HL-60 (cell line): ENCODE data around the gene TENM4.

Experiments used
- DNase-seq, 2 experiments: peaks; one replicate each; pipeline ENCODE4 v3.0.0-alpha.2; 2010 to 2020; ENCODE audit warnings: low read depth in 1 of 2, low spot score in 1 of 2
- H3K27ac ChIP-seq: fragments of 250-450 bp; sonication (Bioruptor Pico); replicated peaks from 2 replicates; pipeline ENCODE4 v1.5.1; 2020; ENCODE audit warnings: mild to moderate bottlenecking, moderate library complexity
- H3K27me3 ChIP-seq: fragments of 250-450 bp; sonication (Bioruptor Pico); 2 replicates; pipeline ENCODE4 v1.5.1; 2021; ENCODE audit warnings: mild to moderate bottlenecking, moderate library complexity; ENCODE audit not compliant: insufficient read depth, poor library complexity, severe bottlenecking
- H3K4me3 ChIP-seq: replicated peaks from 2 replicates; pipeline ENCODE4 v1.5.1; 2011; ENCODE audit warnings: mild to moderate bottlenecking, control low read depth, low read length; ENCODE audit not compliant: insufficient read depth
- GABPA ChIP-seq: IDR thresholded peaks from 2 replicates; pipeline ENCODE4 v1.6.1; 2012; ENCODE audit warnings: low read depth
- POLR2AphosphoS5 ChIP-seq: IDR thresholded peaks from 2 replicates; pipeline ENCODE4 v1.6.1; 2012; ENCODE audit warnings: low read depth
- SPI1 ChIP-seq: IDR thresholded peaks from 2 replicates; pipeline ENCODE4 v1.6.1; 2012; ENCODE audit warnings: low read depth, mild to moderate bottlenecking, borderline replicate concordance
- TF ChIP-seq, protein P1 (sequence below): IDR thresholded peaks from 2 replicates; pipeline ENCODE4 v1.6.1; 2012; ENCODE audit warnings: low read depth; ENCODE audit not compliant: insufficient replicate concordance
- TF ChIP-seq, protein P2 (sequence below): IDR thresholded peaks from one replicate; pipeline ENCODE4 v1.5.1; 2011; ENCODE audit warnings: low read length, control low read depth, inconsistent platforms; ENCODE audit not compliant: insufficient read depth

TENM4 gene

DNA sequence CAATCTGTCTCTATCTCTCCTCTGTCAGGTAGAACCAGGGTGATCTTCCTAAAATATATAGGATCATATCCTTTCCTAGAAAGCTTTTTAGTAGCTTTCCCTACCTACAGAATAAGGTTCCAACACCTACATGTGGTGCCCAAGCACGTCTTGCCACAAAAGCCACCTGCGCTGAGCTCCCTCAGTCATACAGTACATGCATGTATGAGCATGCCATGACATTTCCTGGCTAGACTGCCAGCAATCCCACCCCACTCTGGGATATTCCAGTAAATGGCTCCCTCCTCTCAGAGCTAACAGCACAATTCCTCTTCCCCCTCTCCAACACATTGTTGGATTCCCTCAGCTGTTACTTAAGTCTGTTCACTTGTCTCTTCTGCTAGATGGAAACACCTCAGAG, 398.0 kb downstream of the TENM4 start:
- H3K27ac ChIP-seq = no peak overlapping the region
- H3K4me3 ChIP-seq = no peak overlapping the region
- TF ChIP-seq GABPA = no peak
- TF ChIP-seq, protein P1, sequence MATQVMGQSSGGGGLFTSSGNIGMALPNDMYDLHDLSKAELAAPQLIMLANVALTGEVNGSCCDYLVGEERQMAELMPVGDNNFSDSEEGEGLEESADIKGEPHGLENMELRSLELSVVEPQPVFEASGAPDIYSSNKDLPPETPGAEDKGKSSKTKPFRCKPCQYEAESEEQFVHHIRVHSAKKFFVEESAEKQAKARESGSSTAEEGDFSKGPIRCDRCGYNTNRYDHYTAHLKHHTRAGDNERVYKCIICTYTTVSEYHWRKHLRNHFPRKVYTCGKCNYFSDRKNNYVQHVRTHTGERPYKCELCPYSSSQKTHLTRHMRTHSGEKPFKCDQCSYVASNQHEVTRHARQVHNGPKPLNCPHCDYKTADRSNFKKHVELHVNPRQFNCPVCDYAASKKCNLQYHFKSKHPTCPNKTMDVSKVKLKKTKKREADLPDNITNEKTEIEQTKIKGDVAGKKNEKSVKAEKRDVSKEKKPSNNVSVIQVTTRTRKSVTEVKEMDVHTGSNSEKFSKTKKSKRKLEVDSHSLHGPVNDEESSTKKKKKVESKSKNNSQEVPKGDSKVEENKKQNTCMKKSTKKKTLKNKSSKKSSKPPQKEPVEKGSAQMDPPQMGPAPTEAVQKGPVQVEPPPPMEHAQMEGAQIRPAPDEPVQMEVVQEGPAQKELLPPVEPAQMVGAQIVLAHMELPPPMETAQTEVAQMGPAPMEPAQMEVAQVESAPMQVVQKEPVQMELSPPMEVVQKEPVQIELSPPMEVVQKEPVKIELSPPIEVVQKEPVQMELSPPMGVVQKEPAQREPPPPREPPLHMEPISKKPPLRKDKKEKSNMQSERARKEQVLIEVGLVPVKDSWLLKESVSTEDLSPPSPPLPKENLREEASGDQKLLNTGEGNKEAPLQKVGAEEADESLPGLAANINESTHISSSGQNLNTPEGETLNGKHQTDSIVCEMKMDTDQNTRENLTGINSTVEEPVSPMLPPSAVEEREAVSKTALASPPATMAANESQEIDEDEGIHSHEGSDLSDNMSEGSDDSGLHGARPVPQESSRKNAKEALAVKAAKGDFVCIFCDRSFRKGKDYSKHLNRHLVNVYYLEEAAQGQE = no peak
- TF ChIP-seq, protein P2, sequence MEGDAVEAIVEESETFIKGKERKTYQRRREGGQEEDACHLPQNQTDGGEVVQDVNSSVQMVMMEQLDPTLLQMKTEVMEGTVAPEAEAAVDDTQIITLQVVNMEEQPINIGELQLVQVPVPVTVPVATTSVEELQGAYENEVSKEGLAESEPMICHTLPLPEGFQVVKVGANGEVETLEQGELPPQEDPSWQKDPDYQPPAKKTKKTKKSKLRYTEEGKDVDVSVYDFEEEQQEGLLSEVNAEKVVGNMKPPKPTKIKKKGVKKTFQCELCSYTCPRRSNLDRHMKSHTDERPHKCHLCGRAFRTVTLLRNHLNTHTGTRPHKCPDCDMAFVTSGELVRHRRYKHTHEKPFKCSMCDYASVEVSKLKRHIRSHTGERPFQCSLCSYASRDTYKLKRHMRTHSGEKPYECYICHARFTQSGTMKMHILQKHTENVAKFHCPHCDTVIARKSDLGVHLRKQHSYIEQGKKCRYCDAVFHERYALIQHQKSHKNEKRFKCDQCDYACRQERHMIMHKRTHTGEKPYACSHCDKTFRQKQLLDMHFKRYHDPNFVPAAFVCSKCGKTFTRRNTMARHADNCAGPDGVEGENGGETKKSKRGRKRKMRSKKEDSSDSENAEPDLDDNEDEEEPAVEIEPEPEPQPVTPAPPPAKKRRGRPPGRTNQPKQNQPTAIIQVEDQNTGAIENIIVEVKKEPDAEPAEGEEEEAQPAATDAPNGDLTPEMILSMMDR = no peak
- no peak for TF ChIP-seq SPI1
- TF ChIP-seq POLR2AphosphoS5 = no peak
- H3K27me3 ChIP-seq = peaks cover 6% of the 10 kb centered on the region
- DNase-seq = no peak

DNA sequence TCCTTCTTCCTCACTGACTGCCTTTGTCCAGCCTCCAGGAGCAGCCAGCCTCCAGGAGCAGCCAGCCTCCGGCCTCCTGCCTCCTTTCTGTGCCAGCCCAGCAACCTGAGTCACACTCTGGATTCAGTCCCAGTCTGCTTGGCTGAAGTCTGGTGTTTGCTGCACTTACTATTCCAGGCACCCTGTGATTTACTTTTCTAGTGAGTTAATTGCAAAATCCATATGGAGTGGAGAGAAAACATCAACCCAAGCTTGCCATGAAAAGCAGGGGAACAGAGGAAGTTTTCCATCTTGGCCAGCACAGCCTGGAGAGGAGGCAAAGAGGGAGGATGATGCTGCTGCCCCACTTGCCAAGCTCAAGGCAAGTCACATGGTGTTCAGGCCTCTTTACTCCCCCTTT, 400.5 kb downstream of the TENM4 start:
- Histone ChIP-seq H3K4me3 (no peak overlapping the region), H3K27ac (no peak overlapping the region), H3K27me3 (peaks cover 6% of the 10 kb centered on the region)
- no peak for TF ChIP-seq POLR2AphosphoS5
- TF ChIP-seq SPI1 = no peak
- no peak for TF ChIP-seq GABPA
- TF ChIP-seq, protein P1 = no peak
- TF ChIP-seq, protein P2 = no peak
- DNase-seq = no peak

DNA sequence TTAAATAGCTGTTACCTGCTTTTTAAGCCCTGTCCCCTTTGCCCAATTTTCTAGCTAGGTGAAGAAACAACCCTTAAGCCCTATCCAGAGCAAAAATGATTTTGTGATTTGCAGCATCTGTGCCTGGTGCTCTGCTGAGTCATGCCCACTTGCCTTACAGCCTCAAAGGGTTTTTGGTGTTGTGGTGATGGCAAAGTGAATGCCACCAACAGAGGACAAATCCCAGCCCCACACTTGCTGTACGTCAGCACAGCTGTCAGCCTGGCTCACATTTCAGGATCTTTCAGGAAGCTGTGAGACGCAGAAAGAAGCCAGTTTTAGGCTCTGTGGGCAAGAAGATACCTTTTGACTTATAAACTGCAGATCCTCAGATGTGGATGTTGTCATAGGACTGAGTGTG, 401.7 kb downstream of the TENM4 start:
- TF ChIP-seq POLR2AphosphoS5 = no peak
- TF ChIP-seq, protein P1 = no peak
- TF ChIP-seq, protein P2 = no peak
- no peak for TF ChIP-seq SPI1
- no peak for TF ChIP-seq GABPA
- H3K27ac ChIP-seq = no peak overlapping the region
- no peak for DNase-seq

More for the DNA sequence above, 401.7 kb downstream of the TENM4 start:
- Histone ChIP-seq H3K4me3 (no peak overlapping the region), H3K27me3 (peaks cover 10% of the 10 kb centered on the region)
